NCI-H2227 treated with DMSO at 0.1 percent for 48 hours (cell line): ENCODE data around the gene STXBP6.

Experiments used
- DNase-seq: peaks from one replicate; lab custom pipeline; 2025; lab: John Stamatoyannopoulos, UW

The STXBP6 gene

GRCh38 chr14:24887623-24888304 is 162.2 kb downstream of the STXBP6 start:
- no peak for DNase-seq

GRCh38 chr14:24885410-24885913 is 164.5 kb downstream of the STXBP6 start:
- no peak for DNase-seq

- no peak for DNase-seq
These were observed 166.4 kb downstream of the STXBP6 start for GRCh38 chr14:24883576-24883975.

- no peak for DNase-seq
These were observed 168.6 kb downstream of the STXBP6 start for GRCh38 chr14:24881116-24881893.

- DNase-seq: no peak
These were observed 169.3 kb downstream of the STXBP6 start for GRCh38 chr14:24880689-24881088.

GRCh38 chr14:24879661-24880386 is 170.1 kb downstream of the STXBP6 start:
- DNase-seq: no peak

GRCh38 chr14:24876996-24877395 is 173.0 kb downstream of the STXBP6 start:
- DNase-seq: no peak

- no peak for DNase-seq
These were observed 173.7 kb downstream of the STXBP6 start for GRCh38 chr14:24875991-24876878.

- no peak for DNase-seq
These were observed 174.6 kb downstream of the STXBP6 start for GRCh38 chr14:24875203-24875838.

- no peak for DNase-seq
These were observed 175.3 kb downstream of the STXBP6 start for GRCh38 chr14:24874514-24875202.

- DNase-seq: no peak
These were observed 176.4 kb downstream of the STXBP6 start for GRCh38 chr14:24873551-24873950.

- no peak for DNase-seq
These were observed 178.8 kb downstream of the STXBP6 start for GRCh38 chr14:24870949-24871701.

GRCh38 chr14:24868389-24868788 is 181.6 kb downstream of the STXBP6 start:
- no peak for DNase-seq

- no peak for DNase-seq
These were observed 183.8 kb downstream of the STXBP6 start for GRCh38 chr14:24866067-24866639.

GRCh38 chr14:24863968-24864684 is 185.8 kb downstream of the STXBP6 start:
- no peak for DNase-seq

GRCh38 chr14:24861083-24861630 is 188.8 kb downstream of the STXBP6 start:
- DNase-seq: no peak

- DNase-seq: no peak
These were observed 190.4 kb downstream of the STXBP6 start for GRCh38 chr14:24859559-24859958.

- DNase-seq: no peak
These were observed 191.3 kb downstream of the STXBP6 start for GRCh38 chr14:24858684-24859083.
